ENCODE data around the gene ZAR1L.
"Not testable (repeated sequence)": the region's sequence is repeated elsewhere in the genome, so short reads cannot be mapped to it uniquely, and the experiment has no call there.

GRCh38 chr13:32350839-32351441 is 35.8 kb upstream of the ZAR1L start:
- TF ChIP-seq, protein P1, sequence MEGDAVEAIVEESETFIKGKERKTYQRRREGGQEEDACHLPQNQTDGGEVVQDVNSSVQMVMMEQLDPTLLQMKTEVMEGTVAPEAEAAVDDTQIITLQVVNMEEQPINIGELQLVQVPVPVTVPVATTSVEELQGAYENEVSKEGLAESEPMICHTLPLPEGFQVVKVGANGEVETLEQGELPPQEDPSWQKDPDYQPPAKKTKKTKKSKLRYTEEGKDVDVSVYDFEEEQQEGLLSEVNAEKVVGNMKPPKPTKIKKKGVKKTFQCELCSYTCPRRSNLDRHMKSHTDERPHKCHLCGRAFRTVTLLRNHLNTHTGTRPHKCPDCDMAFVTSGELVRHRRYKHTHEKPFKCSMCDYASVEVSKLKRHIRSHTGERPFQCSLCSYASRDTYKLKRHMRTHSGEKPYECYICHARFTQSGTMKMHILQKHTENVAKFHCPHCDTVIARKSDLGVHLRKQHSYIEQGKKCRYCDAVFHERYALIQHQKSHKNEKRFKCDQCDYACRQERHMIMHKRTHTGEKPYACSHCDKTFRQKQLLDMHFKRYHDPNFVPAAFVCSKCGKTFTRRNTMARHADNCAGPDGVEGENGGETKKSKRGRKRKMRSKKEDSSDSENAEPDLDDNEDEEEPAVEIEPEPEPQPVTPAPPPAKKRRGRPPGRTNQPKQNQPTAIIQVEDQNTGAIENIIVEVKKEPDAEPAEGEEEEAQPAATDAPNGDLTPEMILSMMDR (conservative IDR thresholded peaks at IDR 0.05; ENCODE audit: low read depth, low read length): not testable (repeated sequence)
- TF ChIP-seq EZH2phosphoT487 (IDR thresholded peaks at IDR 0.05; ENCODE audit: borderline replicate concordance, low read length): not testable (repeated sequence)

Measured in PC-3 (cell line).